GM23338 (cell line): Measurements from ENCODE around the gene FAM83F.

Experiments
- CREB1 ChIP-seq: fragments of 250-450 bp; sonication (Bioruptor Pico); IDR thresholded peaks from 2 replicates; pipeline ENCODE4 v1.5.0; 2020; ENCODE audit warnings: low read depth, mild to moderate bottlenecking, moderate library complexity
- CTCF ChIP-seq, 2 experiments: fragments of 200-600 bp in 1 of 2; sonication (generic) in 1 of 2; conservative IDR thresholded peaks; 2 replicates each; pipeline versions ENCODE4 v1.5.1 to v1.6.1; 2016 to 2017; ENCODE audit warnings: antibody characterized with exemption in 2 of 2, low read depth in 2 of 2, mild to moderate bottlenecking in 2 of 2, moderate library complexity in 1 of 2
- EZH2 ChIP-seq: fragments of 200-600 bp; sonication (generic); IDR thresholded peaks from one replicate; pipeline ENCODE4 v1.8.0; 2017; ENCODE audit warnings: antibody characterized with exemption, mild to moderate bottlenecking, low read depth; ENCODE audit not compliant: unreplicated experiment
- EZH2phosphoT487 ChIP-seq: fragments of 200-600 bp; sonication (generic); IDR thresholded peaks from one replicate; pipeline ENCODE4 v1.8.1; 2018; ENCODE audit warnings: antibody characterized with exemption; ENCODE audit not compliant: unreplicated experiment
- POLR2AphosphoS5 ChIP-seq: IDR thresholded peaks from 2 replicates; pipeline ENCODE4 v1.6.1; 2016; ENCODE audit warnings: antibody characterized with exemption, low read depth
- ZNF462 ChIP-seq: fragments of 250-450 bp; sonication (Bioruptor Pico); IDR thresholded peaks from 2 replicates; pipeline ENCODE4 v1.5.0; 2020; ENCODE audit warnings: mild to moderate bottlenecking, moderate library complexity
- TF ChIP-seq, protein P1 (sequence below): IDR thresholded peaks from one replicate; pipeline ENCODE4 v1.6.1; 2018; ENCODE audit warnings: antibody characterized with exemption; ENCODE audit not compliant: unreplicated experiment

DNA sequence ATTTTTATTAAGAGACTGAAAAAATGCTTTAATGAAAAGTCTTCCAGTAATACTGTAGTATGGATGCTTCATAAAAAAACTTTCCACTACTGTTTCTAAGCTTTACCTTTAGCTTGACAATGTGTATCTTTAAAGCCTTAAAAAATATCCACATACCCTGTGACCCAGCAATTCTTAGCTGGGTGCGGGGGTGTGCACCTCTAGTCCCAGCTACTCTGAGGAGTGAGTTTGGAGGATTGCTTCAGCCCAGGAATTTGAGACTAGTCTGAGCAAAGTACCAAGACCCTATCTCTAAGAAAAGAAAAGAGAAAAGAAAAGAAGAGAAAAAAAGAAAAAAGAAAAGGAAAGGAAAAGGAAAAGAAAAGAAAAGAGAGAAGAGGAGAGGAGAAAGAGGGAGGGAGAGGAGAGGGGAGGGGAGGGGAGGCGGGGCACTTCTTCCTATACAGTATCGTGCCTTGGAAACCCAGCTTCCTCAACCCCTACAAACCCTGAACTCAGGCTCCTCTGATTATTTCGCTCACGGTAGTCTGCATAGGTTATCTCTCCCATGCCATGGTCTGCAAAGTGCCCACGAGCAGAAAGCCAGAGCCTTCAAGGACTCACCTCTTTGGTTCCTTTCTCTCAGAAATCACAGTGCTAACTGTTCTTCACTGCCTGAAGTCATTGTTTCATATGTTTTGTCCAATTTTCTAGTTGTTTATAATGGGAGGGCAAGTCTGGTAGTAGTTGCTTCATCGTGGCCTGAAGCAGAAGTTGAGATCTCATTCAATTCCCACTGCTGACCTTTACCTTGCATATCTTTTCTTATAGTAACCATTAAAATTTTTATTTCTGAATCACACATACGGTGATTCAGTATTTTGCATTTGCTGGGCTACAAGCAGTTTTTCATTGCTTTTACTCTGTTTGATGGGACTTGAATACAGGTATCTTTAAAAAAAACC is 82.2 kb downstream of the FAM83F start:
- TF ChIP-seq ZNF462 (CRISPR knock-in tag) (no peak), CTCF (conservative IDR thresholded peaks at IDR 0.05; ENCODE audit: low read depth in 2 of 2) (no peak), EZH2phosphoT487 (no peak), EZH2 (no peak), POLR2AphosphoS5 (no peak), CREB1 (CRISPR knock-in tag) (no peak)
- TF ChIP-seq, protein P1, sequence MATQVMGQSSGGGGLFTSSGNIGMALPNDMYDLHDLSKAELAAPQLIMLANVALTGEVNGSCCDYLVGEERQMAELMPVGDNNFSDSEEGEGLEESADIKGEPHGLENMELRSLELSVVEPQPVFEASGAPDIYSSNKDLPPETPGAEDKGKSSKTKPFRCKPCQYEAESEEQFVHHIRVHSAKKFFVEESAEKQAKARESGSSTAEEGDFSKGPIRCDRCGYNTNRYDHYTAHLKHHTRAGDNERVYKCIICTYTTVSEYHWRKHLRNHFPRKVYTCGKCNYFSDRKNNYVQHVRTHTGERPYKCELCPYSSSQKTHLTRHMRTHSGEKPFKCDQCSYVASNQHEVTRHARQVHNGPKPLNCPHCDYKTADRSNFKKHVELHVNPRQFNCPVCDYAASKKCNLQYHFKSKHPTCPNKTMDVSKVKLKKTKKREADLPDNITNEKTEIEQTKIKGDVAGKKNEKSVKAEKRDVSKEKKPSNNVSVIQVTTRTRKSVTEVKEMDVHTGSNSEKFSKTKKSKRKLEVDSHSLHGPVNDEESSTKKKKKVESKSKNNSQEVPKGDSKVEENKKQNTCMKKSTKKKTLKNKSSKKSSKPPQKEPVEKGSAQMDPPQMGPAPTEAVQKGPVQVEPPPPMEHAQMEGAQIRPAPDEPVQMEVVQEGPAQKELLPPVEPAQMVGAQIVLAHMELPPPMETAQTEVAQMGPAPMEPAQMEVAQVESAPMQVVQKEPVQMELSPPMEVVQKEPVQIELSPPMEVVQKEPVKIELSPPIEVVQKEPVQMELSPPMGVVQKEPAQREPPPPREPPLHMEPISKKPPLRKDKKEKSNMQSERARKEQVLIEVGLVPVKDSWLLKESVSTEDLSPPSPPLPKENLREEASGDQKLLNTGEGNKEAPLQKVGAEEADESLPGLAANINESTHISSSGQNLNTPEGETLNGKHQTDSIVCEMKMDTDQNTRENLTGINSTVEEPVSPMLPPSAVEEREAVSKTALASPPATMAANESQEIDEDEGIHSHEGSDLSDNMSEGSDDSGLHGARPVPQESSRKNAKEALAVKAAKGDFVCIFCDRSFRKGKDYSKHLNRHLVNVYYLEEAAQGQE = no peak
